A549 (cell line): ENCODE data around the gene LRIG2.

Experiments used
- CBX8 ChIP-seq: fragments of 200-600 bp; sonication (generic); IDR thresholded peaks from 2 replicates; pipeline ENCODE4 v1.6.1; 2016
- CTCF ChIP-seq: fragments of >200 bp; sonication (Bioruptor Twin); formaldehyde crosslinking; IDR thresholded peaks from 3 replicates; pipeline ENCODE4 v1.5.1; 2016
- HMGXB4 ChIP-seq: fragments of 250-450 bp; sonication (Bioruptor Pico); IDR thresholded peaks from 2 replicates; pipeline ENCODE4 v1.5.0; 2021; ENCODE audit warnings: mild to moderate bottlenecking, moderate library complexity, borderline replicate concordance
- REST ChIP-seq: fragments of 200-600 bp; sonication (generic); IDR thresholded peaks from 2 replicates; pipeline ENCODE4 v1.6.1; 2016; ENCODE audit warnings: antibody characterized with exemption, mild to moderate bottlenecking, moderate library complexity

- TF ChIP-seq CTCF (peak; percentile 77), HMGXB4 (CRISPR knock-in tag) (no peak), CBX8 (no peak), REST (no peak)
Observed at GRCh38 chr1:113140588-113141446, 67.8 kb downstream of the LRIG2 start.
